ENCODE data around the gene SYK.

Gene SYK

GRCh38 chr9:90900130-90900529 lies 98.5 kb downstream of the SYK start:
- TF ChIP-seq CTCF (IDR thresholded peaks at IDR 0.05; ENCODE audit: control insufficient read depth, extremely low read depth, insufficient read depth), result no peak
- DNase-seq (ENCODE audit: low read depth), result no peak
- no peak overlapping the region for H3K4me3 ChIP-seq (ENCODE audit: low read depth, low read length)

GRCh38 chr9:90901933-90902332 lies 100.3 kb downstream of the SYK start:
- TF ChIP-seq CTCF (IDR thresholded peaks at IDR 0.05; ENCODE audit: control insufficient read depth, extremely low read depth, insufficient read depth), result no peak
- H3K4me3 ChIP-seq (ENCODE audit: low read depth, low read length), result no peak overlapping the region
- no peak for DNase-seq (ENCODE audit: low read depth)

GRCh38 chr9:90903766-90904424 lies 102.3 kb downstream of the SYK start:
- H3K4me3 ChIP-seq (ENCODE audit: low read depth, low read length), result no peak overlapping the region
- no peak for TF ChIP-seq CTCF (IDR thresholded peaks at IDR 0.05; ENCODE audit: control insufficient read depth, extremely low read depth, insufficient read depth)
- DNase-seq (ENCODE audit: low read depth), result no peak

GRCh38 chr9:90904706-90905478 lies 103.3 kb downstream of the SYK start:
- TF ChIP-seq CTCF (IDR thresholded peaks at IDR 0.05; ENCODE audit: control insufficient read depth, extremely low read depth, insufficient read depth), result no peak
- peak; percentile 73 for DNase-seq (ENCODE audit: low read depth)
- H3K4me3 ChIP-seq (ENCODE audit: low read depth, low read length), result no peak overlapping the region

- no peak for DNase-seq (ENCODE audit: low read depth)
- TF ChIP-seq CTCF (IDR thresholded peaks at IDR 0.05; ENCODE audit: control insufficient read depth, extremely low read depth, insufficient read depth), result no peak
- no peak overlapping the region for H3K4me3 ChIP-seq (ENCODE audit: low read depth, low read length)
These were observed 104.2 kb downstream of the SYK start for GRCh38 chr9:90905822-90906221.

- DNase-seq (ENCODE audit: low read depth), result no peak
- no peak overlapping the region for H3K4me3 ChIP-seq (ENCODE audit: low read depth, low read length)
- TF ChIP-seq CTCF (IDR thresholded peaks at IDR 0.05; ENCODE audit: control insufficient read depth, extremely low read depth, insufficient read depth), result no peak
These were observed 104.9 kb downstream of the SYK start for GRCh38 chr9:90906316-90907055.
